Renal cortex interstitium (tissue), 11 donors: ENCODE data around the gene MAU2. TPM values are rescaled to one million over a fixed set of nuclear protein-coding genes. Genes with fewer than 3 reads are reported as not detected.

Experiments
- DNase-seq, 11 donors: peaks; one replicate each; pipeline ENCODE4 v3.0.0-alpha.2; 2013; ENCODE audit warnings: low read depth in 9 of 11, low spot score in 4 of 11; ENCODE audit errors: extremely low read depth in 1 of 11
- polyA plus RNA-seq, 3 donors: library from polyadenylated mRNA; unstranded; fragments of 120-200 nt; gene quantifications; one replicate each; pipeline ENCODE4 v1.2.1, GENCODE V29; 2013; ENCODE audit not compliant: insufficient read length in 3 of 3

Gene MAU2
- polyA plus RNA-seq, 3 donors: 45.0 to 85.6 (median 50.0) TPM

DNA sequence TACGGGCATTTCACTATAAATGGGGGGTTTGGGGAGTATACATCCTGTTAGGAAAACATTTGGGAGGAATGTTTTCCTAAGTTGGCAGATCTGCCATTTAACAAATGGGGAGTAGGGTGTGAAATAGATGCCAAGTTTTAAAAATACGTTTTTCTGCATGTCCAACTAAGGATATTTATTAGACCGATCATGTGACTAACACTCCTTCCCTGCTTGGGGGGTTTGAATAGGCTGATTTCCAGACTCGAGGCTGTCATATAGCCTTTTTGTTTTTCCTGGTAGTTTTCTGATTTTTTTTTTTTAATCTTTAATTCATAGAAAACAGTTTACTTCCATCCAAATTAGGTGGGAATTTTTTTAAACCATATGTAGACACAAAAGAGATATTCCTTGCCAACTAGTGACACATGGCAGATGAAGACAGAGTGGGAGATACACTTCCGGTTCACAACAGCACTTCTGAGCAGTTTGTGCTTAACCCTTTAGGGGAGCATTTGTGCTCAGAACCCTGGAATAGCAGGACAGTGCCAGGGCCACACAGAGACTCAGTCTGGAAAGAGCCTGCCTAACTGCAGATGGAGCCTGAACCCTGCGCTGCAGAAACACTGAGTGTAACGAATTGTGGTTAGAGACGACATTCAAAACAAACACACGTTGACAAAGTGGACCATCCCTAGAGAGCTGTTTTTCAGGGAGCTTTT lies 79.3 kb downstream of the MAU2 start:
- DNase-seq: no peak

DNA sequence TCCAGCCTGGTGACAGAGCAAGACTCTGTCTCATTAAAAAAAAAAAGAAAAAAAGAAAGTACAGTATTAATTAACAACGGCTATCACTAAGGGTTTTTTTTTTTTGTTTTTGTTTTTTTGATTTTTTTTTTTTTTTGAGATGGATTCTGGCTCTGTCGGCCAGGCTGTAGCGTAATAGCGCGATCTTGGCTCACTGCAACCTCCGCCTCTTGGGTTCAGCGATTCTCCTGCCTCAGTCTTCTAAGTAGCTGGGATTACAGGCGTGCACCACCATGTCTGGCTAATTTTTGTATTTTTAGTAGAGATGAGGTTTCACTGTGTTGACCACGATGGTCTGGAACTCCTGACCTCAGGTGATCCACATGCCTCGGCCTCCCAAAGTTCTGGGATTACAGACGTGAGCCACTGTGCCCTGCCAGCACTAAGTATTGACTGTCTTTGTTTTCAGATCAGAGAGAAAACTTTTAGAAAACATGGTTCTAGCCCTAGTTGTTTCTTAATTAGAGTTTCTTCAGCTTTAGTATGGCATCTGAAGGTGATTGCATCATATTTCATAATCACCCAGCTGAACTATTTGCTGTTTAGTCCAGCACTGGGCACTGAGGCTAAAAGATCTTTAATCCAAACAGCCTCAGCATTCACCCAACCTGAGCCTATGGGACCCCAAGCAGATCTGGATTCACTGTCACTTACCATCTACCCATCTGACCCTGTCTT lies 82.2 kb downstream of the MAU2 start:
- no peak for DNase-seq

- DNase-seq: no peak
Observed at GRCh38 chr19:19403373-19403901, 82.8 kb downstream of the MAU2 start.

GRCh38 chr19:19404879-19405860 lies 84.5 kb downstream of the MAU2 start, which contains the start of gene GATAD2A:
TSS of gene GATAD2A (plus strand) at chr19:19405675. CDS start at chr19:19465346, 59,671 bp downstream.
- peak; percentile 62 to 90 (median 85) for DNase-seq

DNA sequence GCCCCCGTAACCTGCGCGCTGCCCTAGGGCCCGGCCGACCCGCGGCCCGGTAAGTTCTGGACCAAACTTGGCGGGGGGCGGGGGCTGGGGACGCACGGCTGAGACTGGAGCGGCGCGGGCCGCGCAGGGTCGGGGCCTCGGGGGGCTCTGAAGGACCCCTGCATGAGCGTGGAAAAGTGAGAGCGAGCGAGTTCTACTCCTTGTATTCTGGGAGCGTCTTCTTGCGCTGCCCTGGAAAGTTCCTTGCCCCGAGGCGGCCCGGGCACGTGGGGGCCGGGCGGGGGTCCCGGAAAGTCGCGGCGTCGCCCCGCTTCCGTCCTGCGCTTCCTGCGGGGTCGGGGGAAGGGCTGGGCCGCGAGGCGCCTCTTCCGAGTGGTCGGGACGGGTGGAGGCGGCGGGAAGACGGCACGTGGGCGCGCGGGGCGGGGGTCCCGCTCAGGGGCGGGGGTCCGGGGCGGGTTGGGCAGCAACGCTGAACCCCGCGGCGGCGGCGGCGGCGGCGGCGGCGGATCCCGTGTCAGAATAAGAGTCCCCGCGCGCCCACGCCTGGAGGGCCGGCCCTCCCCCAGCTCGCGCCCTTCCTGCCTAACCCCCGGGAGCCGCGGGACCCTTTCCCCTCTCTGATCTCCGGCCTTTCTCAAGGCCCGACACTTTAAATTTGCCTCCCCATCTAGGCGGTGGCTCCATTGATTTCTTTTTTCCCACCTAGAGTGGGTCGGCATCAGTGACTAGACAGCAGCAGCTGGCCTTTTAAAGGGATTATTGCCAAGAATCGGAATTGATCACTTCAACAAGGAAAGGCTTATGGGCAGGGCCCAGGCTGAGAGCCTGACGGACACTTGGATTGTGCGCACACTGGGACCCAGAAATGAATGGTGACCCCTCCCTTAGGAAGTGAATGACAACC lies 85.6 kb downstream of the MAU2 start:
- no peak for DNase-seq

DNA sequence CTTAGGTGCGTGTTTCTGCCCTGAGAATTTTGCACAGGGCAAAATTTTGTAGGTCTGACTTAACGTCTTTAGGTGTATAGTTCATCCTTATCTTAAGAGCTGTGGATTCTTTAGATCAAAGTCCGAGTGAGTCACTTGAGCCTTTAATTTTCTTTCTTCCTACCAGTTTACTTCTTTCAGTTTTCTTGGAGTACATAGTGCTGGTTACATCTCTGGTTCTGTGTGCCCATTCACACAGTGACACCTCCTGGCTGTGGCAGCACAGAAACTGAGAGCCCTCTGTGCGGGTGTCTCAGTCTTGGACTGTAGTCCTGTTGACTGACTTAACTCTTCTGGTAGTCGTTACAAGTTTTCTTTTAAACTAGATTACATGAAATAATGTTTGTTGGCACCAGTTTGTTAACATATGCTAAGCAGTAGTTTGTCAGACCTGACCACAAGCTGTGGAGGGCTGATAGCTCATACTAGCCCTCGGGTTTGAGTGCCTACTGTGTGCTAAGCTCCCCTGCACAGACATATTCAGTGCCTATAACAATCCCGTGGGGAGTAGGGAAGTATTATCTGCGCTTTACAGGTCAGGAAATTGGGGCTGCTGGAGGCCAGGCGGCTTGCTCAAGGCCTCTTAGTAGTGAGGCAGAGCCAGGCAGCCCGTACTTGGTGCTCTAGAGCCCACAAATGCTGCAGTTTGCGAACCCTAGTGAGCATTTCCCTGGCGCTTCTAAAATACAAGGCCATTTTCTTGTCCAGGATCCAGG lies 86.4 kb downstream of the MAU2 start:
- no peak for DNase-seq

DNA sequence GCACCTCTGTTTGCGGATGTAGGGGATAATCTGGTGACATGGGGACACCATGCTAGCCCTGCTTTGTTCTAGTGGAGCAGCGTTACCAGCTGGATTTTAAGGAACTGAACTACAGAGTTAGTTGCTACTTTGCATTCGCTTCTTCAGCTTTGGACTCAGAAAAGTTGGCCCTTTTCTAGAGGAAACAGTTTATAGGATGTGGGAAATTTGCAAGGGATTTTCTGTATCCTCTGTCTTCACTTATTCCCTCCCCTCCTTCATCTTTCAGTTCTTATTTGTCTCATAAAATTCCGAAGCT lies 87.0 kb downstream of the MAU2 start:
- no peak for DNase-seq

Other genes with a start within 250 kb of the MAU2 start
- gene TMEM161A, start 182.4 kb upstream of the MAU2 start, polyA plus RNA-seq: 10 to 100 TPM; 25.5 to 42.7 (median 36.7) TPM
- 1 to 10 TPM; 1.3 to 2.9 (median 1.6) TPM for gene MEF2B, start 150.6 kb upstream of the MAU2 start, polyA plus RNA-seq
- gene BORCS8, start 128.7 kb upstream of the MAU2 start, polyA plus RNA-seq: 10 to 100 TPM; 14.8 to 30.0 (median 19.3) TPM
- gene RFXANK, start 128.6 kb upstream of the MAU2 start, polyA plus RNA-seq: 10 to 100 TPM; 59.5 to 85.3 (median 74.6) TPM
- gene NR2C2AP, start 117.4 kb upstream of the MAU2 start, polyA plus RNA-seq: 10 to 100 TPM; 11.5 to 13.1 (median 12.6) TPM
- under 1 TPM; 0.03 to 0.39 (median 0.09) TPM for gene NCAN, start 108.9 kb upstream of the MAU2 start, polyA plus RNA-seq
- 1 to 10 TPM; 2.3 to 4.7 (median 3.8) TPM for gene TM6SF2, start 47.5 kb upstream of the MAU2 start, polyA plus RNA-seq
- gene SUGP1, start 320 bp upstream of the MAU2 start, polyA plus RNA-seq: 10 to 100 TPM; 50.4 to 65.1 (median 64.6) TPM
- gene GATAD2A, start 84.8 kb downstream of the MAU2 start, polyA plus RNA-seq: 10 to 100 TPM; 46.4 to 58.0 (median 54.2) TPM
- 1 to 10 TPM in 2 of 3 donors, under 1 TPM in 1; 0.59 to 1.4 (median 1.3) TPM for gene TSSK6, start 194.7 kb downstream of the MAU2 start, polyA plus RNA-seq
- 100 to 1,000 TPM; 241 to 343 (median 284) TPM for gene NDUFA13, start 195.4 kb downstream of the MAU2 start, polyA plus RNA-seq
- gene YJEFN3, start 208.1 kb downstream of the MAU2 start, polyA plus RNA-seq: 10 to 100 TPM in 1 of 3 donors, 1 to 10 TPM in 2; 6.8 to 12.4 (median 9.3) TPM
- gene CILP2, start 217.4 kb downstream of the MAU2 start, polyA plus RNA-seq: under 1 TPM; 0.11 to 0.26 (median 0.12) TPM